GM13977 (cell line): ENCODE measurements around the gene GNAL.

Experiments
- DNase-seq: peaks from one replicate; pipeline ENCODE4 v3.0.0; 2012; ENCODE audit warnings: low spot score
- in situ Hi-C: fragments of 300-500 bp; cut with MboI; formaldehyde crosslinking; loops from one replicate; pipeline ENCODE4 v1.12.0; 2022; ENCODE audit warnings: low sequenced_read_pairs, low pct_unique_long_range_greater_than_20kb, mixed read lengths, inconsistent platforms; ENCODE audit not compliant: unreplicated experiment
- TF ChIP-seq, protein P1 (sequence below): IDR thresholded peaks from 2 replicates; pipeline ENCODE4 v1.5.1; 2012; ENCODE audit warnings: mild to moderate bottlenecking, control low read depth; ENCODE audit not compliant: insufficient read depth; ENCODE audit errors: extremely low read depth, missing control alignments

The GNAL gene

DNA sequence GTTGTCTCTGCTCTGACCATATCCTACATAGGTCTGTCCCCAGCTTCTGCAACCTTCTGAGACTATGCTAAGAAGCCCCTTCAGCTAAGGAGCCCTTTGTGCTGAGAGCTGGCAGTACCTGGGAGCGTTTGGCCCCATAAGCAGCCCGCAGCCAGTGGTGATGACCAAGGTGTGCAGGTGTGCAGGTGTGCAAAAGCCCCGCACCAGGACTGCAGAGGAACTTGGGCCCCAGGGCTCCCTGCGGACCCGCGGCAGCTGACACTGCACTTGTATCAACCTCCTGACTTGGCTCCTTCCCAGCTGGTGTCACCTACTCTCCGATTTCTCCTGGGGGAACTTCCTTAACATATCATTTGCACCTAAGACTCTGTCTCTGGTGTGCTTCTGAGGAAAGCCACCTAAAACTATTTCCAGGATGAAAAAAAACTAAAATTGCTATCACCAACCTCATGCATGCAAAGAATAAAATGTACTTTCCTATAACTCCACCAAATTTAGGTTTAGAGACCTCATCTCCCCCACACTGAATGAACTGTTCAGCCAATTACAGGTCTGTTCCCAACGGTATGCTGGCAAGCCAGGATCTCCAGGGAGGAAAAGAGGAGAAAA is 16.1 kb upstream of the GNAL start:
- DNase-seq: no peak
- TF ChIP-seq, protein P1, sequence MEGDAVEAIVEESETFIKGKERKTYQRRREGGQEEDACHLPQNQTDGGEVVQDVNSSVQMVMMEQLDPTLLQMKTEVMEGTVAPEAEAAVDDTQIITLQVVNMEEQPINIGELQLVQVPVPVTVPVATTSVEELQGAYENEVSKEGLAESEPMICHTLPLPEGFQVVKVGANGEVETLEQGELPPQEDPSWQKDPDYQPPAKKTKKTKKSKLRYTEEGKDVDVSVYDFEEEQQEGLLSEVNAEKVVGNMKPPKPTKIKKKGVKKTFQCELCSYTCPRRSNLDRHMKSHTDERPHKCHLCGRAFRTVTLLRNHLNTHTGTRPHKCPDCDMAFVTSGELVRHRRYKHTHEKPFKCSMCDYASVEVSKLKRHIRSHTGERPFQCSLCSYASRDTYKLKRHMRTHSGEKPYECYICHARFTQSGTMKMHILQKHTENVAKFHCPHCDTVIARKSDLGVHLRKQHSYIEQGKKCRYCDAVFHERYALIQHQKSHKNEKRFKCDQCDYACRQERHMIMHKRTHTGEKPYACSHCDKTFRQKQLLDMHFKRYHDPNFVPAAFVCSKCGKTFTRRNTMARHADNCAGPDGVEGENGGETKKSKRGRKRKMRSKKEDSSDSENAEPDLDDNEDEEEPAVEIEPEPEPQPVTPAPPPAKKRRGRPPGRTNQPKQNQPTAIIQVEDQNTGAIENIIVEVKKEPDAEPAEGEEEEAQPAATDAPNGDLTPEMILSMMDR: no peak
- in situ Hi-C loops: no loop called here

DNA sequence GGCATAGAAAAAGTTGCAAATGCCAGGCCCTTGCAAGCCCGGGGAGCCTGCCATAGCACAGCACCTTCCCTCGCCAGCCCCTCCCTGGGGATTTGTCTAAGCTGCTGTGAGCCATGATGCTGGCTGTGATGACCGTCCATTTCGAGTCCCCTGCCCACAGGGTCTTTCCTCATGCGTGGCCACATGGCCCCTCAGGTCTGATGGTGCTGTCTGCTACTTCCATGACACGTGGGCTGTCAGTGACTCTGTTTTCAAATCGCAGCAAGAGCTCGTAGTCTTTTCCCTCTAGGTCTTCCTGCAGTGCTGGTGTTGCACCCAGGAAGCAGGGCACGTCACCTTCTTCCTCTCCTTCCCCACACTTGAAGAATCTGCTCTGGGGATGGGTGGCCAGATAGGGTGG is 15.5 kb upstream of the GNAL start:
- TF ChIP-seq, protein P1: no peak
- in situ Hi-C loops: no loop called here

DNA sequence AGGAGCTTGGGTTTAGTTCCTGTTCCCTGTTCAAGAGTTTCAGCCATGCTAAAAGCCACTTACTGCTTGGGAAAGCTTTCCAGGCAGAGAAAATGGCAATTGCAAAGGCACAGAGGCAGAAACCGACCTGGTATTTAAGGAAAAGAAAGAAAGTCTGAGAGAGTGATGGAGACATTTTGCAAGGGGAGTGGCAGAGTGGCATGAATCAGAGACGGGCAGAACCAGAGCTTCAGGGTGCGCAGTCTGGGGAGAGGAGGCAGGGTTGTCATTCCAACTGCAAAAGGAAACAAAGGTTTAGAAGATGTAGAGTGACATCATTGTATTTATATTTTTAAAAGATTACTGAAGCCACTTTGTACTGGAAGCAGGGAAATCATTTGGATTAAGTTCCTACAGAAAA is 14.9 kb upstream of the GNAL start:
- TF ChIP-seq, protein P1: no peak
- no peak for DNase-seq
- in situ Hi-C loops: no loop called here

More for the DNA sequence above, 15.5 kb upstream of the GNAL start:
- no peak for DNase-seq

DNA sequence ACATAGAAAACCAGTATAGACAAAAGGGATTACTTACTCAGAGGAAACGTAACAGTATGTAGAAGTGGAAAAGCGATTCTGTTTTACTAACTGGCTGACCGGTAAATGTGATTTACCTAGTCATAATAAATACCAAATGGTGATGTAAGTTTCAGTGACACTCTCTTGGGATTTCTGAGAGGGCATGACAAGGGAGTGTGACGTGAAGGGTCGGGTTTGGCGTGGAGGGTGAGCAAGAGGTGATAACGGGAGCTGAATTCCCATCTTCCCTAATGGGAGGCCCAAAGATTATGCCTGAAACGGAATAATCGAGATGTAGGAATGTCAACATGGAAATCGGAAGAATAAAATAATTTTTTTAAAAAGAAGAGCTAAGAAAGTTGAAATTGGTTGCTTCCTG is 12.7 kb upstream of the GNAL start:
- in situ Hi-C loops: no loop called here
- DNase-seq: no peak
- TF ChIP-seq, protein P1: no peak

DNA sequence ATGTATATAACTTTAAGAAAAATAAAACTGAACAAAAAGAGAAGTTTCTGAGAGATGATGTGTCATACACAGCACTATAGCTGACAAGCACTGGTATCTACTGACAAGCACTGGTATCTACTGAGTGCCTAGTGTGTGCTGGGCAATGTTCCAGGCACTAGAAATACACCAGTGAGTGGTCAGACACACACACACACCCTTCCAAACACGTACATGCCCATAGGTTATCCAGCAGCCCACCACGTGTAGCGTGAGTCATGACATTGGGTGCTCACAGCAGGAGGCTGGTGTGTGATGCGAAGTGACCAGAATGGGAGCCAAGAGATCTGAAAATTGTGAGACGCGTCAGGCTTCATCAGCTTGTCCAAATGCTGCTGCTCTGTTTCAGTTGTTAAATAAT is 12.2 kb upstream of the GNAL start:
- no peak for DNase-seq
- in situ Hi-C loops: no loop called here
- TF ChIP-seq, protein P1: no peak

DNA sequence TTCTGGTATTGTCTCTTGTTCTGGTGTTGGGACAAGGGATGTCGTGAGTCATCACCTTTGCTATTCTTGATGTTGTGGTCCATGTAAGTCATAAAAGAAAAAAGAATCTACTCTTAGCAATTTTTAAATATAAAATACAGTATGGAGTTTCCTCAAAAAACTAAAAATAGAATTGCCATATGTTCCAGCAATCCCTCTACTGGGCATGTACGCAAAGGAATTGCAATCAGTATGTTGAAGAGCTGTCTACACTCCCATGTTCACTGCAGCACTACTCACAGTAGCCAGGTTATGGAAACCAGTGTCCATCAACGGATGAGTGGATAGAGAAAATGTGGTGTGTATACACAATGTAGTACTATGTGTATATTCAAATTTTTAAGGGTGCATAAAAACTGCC is 10.9 kb upstream of the GNAL start:
- TF ChIP-seq, protein P1: no peak
- DNase-seq: no peak
- in situ Hi-C loops: no loop called here
